ENCODE results near the gene HAO1.

HAO1 gene

GRCh38 chr20:7980332-7981046 lies 40.2 kb upstream of the HAO1 start:
- no peaks in the 10 kb centered on the region for H3K9me3 ChIP-seq
- DNase-seq = no peak
- TF ChIP-seq CTCF (IDR thresholded peaks at IDR 0.05) = no peak
- no peaks in the 10 kb centered on the region for H3K4me1 ChIP-seq
- no peak overlapping the region for H3K4me3 ChIP-seq
- H3K36me3 ChIP-seq = peaks cover 33 to 52% (median 37%) of the 10 kb centered on the region in 3 donors
- no peak overlapping the region for H3K27ac ChIP-seq
- intact Hi-C loops (cut with DNase I; ENCODE audit: low total_unique reads) = no loop called here
- H3K27me3 ChIP-seq = no peaks in the 10 kb centered on the region

GRCh38 chr20:7977709-7978108 lies 37.5 kb upstream of the HAO1 start:
- Histone ChIP-seq H3K9me3 (no peaks in the 10 kb centered on the region), H3K36me3 (peaks cover 24 to 28% (median 26%) of the 10 kb centered on the region in 3 donors), H3K27me3 (no peaks in the 10 kb centered on the region), H3K4me1 (no peaks in the 10 kb centered on the region), H3K4me3 (no peak overlapping the region), H3K27ac (no peak overlapping the region)
- no peak for TF ChIP-seq CTCF (IDR thresholded peaks at IDR 0.05)
- intact Hi-C loops (cut with DNase I; ENCODE audit: low total_unique reads) = no loop called here
- DNase-seq = no peak

- DNase-seq = no peak
- no peak for TF ChIP-seq CTCF (IDR thresholded peaks at IDR 0.05)
- Histone ChIP-seq H3K4me1 (no peaks in the 10 kb centered on the region), H3K27ac (no peak overlapping the region), H3K36me3 (peaks cover 8 to 10% (median 9%) of the 10 kb centered on the region in 3 donors), H3K27me3 (no peaks in the 10 kb centered on the region), H3K9me3 (no peaks in the 10 kb centered on the region), H3K4me3 (no peak overlapping the region)
- intact Hi-C loops (cut with DNase I; ENCODE audit: low total_unique reads) = no loop called here
These were observed 35.7 kb upstream of the HAO1 start for GRCh38 chr20:7975851-7976414.

GRCh38 chr20:7974785-7975435 lies 34.7 kb upstream of the HAO1 start:
- Histone ChIP-seq H3K36me3 (peaks cover under 1 to 3% (median under 1%) of the 10 kb centered on the region in 3 donors), H3K4me1 (no peaks in the 10 kb centered on the region), H3K27me3 (no peaks in the 10 kb centered on the region), H3K9me3 (no peaks in the 10 kb centered on the region), H3K27ac (no peak overlapping the region), H3K4me3 (no peak overlapping the region)
- TF ChIP-seq CTCF (IDR thresholded peaks at IDR 0.05) = no peak
- DNase-seq = no peak
- intact Hi-C loops (cut with DNase I; ENCODE audit: low total_unique reads) = no loop called here

GRCh38 chr20:7971536-7972280 lies 31.4 kb upstream of the HAO1 start:
- no peaks in the 10 kb centered on the region for H3K36me3 ChIP-seq
- H3K4me1 ChIP-seq = no peaks in the 10 kb centered on the region
- H3K9me3 ChIP-seq = no peaks in the 10 kb centered on the region
- intact Hi-C loops (cut with DNase I; ENCODE audit: low total_unique reads) = no loop called here
- no peak for DNase-seq
- no peak overlapping the region for H3K27ac ChIP-seq
- no peak for TF ChIP-seq CTCF (IDR thresholded peaks at IDR 0.05)
- no peaks in the 10 kb centered on the region for H3K27me3 ChIP-seq
- no peak overlapping the region for H3K4me3 ChIP-seq
